NK-92 (cell line): ENCODE measurements around the gene COPS2.

ENCODE experiments used
- DNase-seq: peaks from one replicate; lab custom pipeline; 2025; ENCODE audit not compliant: unreplicated experiment; lab: John Stamatoyannopoulos, UW

The COPS2 gene

GRCh38 chr15:49163678-49164077, 8.3 kb upstream of the COPS2 start:
- DNase-seq: no peak

DNA sequence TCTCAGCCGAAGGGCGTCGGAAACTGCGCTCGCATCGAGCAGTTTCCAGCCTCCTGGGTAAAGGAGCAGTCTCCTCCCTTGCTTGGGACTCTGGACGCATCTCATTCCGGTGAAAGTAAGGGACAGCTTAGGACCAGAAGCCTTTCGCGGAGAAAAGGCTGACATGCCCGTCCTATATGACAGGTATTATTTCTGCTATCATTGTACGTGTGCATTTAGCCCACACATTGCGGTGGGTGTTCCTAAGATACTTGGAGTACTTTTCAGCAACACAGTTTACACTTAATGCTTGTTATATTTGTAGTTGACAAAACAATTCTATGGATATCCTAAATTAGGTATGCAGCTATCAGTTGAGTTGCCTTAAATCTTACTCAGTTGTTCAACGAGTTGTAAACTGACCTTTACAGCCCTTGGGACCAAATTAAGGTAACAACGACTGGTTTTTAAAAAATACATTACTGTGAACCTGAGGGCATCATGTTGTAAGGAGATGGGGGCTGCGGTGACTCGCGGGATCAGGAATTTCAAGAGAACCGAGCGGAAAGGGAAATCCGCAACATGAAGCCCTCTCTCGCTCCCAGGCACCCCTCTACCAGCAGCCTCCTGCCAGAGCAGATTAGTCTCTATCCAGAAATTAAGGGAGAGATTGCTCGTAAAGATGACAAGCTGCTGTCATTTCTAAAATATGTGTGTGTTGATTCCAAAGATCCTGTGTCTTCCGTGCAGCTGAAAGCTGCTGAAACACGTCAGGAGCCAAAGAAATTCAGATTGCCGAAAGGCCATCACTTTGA, 632 bp upstream of the COPS2 start:
- DNase-seq: no peak

GRCh38 chr15:49154799-49155109, 645 bp downstream of the COPS2 start:
- DNase-seq: no peak

GRCh38 chr15:49154359-49154758, 1.0 kb downstream of the COPS2 start:
- no peak for DNase-seq

DNA sequence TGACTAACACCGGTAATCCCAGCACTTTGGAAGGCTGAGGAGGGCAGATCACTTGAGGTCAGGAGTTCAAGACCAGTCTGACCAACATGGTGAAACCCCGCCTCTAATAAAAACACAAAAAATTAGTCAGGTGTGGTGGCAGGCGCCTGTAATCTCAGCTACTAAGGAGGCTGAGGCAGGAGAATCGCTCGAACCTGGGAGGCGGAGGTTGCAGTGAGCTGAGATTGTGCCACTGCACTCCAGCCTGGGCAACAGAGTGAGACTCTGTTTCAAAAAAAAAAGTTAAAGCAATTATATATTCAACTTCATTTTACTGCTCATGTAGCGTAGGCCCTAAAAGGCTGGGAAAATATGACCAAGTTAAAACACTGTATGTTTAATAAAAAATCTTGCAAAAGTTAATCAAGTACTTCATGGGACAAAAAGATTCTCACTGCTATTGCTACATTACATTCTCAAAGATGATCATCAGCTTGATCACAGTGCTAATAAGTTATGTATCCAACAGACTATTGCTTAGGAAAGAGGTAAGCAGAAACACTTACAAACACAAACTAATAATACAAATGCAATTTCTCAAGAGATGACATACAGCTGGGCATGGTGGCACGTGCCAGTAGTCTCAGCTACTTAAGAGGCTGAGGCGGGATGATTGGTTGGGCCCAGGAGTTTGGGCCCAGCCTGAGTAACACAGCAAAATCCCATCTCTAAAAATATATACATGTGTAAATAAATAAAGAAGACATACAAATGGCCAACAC, 2.7 kb downstream of the COPS2 start:
- no peak for DNase-seq

- DNase-seq: no peak
These were observed 3.6 kb downstream of the COPS2 start for GRCh38 chr15:49151831-49152230.

- no peak for DNase-seq
These were observed 6.7 kb downstream of the COPS2 start for GRCh38 chr15:49148727-49149126.

DNA sequence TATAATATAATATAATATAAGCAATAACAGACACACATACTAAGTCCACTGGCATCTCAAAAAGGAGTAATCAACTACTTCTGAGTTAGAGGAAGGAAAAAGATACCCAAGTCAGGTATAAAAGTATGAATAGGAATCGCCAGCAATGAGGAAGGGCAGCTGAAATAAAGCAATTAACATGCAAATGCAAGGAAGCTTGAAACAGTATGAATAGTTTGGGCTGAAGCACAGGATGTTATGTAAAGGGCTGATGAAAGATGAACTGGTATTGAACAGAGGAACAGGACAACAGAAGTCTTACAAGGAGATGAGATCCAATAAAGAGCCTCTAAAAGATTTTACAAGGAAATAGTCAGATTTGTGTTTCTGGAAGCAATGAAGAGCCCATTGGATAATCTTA, 7.1 kb downstream of the COPS2 start:
- DNase-seq: no peak

- no peak for DNase-seq
These were observed 9.5 kb downstream of the COPS2 start for GRCh38 chr15:49145651-49146609.

DNA sequence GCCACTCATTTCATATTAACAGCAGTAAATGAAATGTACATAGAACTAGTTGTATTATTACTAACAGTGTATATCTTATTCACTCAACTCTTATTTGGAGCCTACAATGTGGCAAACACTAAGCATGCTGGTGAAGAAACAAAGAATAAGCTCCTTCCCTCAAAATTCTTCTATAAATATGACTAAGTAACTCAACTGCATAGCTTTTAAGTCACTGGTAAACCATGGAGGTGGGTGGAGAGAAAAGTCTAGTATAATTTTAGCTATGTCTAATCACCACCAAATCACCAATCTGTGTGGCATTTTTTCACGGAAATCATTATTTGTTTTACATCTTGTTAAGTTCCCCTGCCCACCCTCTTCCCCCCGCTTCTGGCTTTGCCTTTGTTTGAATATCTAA, 17.5 kb downstream of the COPS2 start:
- DNase-seq: no peak

GRCh38 chr15:49135911-49136310, 19.5 kb downstream of the COPS2 start:
- no peak for DNase-seq

GRCh38 chr15:49135342-49135857, 20.0 kb downstream of the COPS2 start:
- no peak for DNase-seq

- DNase-seq: no peak
These were observed 20.6 kb downstream of the COPS2 start for GRCh38 chr15:49134683-49135341.

- no peak for DNase-seq
These were observed 24.0 kb downstream of the COPS2 start for GRCh38 chr15:49131403-49131802.

- no peak for DNase-seq
These were observed 31.0 kb downstream of the COPS2 start for GRCh38 chr15:49124371-49124770.

GRCh38 chr15:49122541-49123062, 32.8 kb downstream of the COPS2 start:
- no peak for DNase-seq

DNA sequence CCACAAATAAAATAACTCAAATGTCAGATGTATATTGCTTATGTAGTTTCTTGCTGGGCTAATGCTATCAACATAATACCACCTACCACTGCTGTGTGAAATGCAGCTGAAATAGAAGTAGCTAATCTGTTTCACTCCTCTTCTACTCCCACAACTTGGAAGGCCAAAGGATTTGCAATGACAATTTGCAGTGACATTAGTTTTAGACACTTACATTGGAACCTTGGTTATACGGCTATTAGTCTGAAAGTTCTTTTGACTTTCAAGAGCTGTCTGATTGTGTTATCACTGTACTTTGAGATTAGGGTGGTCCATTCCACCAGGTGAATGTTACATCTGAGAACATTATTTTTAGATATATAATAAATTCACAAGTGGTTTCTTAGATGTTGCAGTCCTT, 33.5 kb downstream of the COPS2 start:
- DNase-seq: no peak

GRCh38 chr15:49120832-49121231, 34.6 kb downstream of the COPS2 start:
- no peak for DNase-seq

DNA sequence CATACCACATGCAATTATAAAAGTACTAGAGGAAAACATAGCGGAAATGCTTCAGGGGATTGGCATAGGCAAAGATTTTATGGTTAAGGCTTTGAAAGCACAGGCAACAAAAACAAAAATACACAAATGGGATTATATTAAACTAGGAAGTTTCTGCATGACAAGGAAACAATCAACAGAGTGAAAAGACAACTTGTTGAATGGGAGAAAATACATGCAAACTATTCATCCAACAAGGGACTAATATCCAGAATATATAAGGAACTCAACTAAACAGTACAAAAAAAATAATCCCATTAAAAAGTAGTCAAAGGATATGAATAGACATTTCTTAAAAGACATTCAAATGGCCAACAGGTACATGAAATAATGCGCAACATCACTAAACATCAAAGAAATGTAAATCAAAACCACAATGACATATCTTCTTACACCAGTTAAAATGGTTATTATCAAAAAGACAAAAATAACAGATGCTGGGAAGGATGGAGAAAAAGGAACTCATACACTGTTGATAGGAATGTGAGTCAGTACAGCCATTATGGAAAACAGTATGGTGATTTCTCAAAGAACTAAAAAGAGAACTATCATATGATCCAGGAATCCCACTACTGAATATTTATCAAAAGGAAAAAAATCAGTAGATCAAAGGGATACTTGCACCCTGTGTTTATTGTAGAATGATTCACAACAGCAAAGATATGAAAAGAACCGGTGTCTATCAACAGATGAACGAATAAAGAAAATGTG, 39.1 kb downstream of the COPS2 start:
- no peak for DNase-seq

- DNase-seq: no peak
These were observed 40.3 kb downstream of the COPS2 start for GRCh38 chr15:49115062-49115461.
